NCI-H2029 treated with DMSO at 0.1 percent for 48 hours (cell line): ENCODE measurements around the gene DZIP1.

Source experiments
- DNase-seq: peaks from one replicate; lab custom pipeline; 2025; lab: John Stamatoyannopoulos, UW

DZIP1 gene

DNA sequence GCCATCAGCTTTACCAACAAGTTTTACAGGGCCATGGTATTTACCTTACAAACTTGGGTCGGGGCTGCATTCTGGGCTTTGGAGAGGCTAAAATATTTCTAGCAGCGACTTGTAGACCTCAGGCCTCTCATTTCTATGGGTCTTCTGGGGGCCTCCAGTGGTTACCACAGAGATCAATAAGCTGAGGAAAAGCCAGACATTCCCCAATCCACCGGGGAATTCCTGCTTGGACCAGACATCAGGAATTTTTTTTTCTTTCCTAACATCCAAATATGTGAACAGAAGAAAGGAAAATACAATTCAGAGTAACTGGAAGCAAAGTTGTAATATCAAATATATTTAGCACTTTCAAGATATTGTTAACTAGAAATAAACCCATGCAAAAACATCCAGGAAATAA is 1.5 kb downstream of the DZIP1 start:
- DNase-seq = no peak

DNA sequence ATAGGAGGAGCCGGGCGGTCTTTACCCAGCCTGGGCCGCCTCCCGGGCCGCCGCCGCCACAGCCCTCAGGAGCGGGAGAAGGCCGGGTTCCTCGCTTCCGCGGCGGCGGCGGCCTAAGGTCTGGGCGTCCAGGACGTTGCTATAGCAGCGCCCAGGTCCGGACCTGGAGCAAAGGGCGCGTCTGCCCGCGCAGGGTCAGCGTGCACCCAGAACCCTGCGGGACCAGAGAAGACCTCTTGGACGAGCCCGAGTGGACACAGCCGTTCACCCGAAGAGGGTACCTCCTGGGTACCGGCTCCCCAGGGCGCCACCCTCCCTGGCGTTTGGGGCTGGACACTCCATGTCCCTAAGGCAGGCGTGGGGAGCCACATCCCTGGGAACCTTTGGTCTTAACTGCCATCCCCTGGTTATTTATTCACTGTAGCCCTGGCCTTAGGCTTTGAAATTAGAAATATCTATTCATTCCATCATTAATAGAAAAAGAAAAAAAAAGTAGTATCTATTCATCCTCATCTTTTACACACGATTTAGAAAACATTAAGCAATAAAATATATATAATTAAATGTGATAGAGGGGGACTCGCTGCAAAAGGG is 2.4 kb downstream of the DZIP1 start:
- no peak for DNase-seq

DNA sequence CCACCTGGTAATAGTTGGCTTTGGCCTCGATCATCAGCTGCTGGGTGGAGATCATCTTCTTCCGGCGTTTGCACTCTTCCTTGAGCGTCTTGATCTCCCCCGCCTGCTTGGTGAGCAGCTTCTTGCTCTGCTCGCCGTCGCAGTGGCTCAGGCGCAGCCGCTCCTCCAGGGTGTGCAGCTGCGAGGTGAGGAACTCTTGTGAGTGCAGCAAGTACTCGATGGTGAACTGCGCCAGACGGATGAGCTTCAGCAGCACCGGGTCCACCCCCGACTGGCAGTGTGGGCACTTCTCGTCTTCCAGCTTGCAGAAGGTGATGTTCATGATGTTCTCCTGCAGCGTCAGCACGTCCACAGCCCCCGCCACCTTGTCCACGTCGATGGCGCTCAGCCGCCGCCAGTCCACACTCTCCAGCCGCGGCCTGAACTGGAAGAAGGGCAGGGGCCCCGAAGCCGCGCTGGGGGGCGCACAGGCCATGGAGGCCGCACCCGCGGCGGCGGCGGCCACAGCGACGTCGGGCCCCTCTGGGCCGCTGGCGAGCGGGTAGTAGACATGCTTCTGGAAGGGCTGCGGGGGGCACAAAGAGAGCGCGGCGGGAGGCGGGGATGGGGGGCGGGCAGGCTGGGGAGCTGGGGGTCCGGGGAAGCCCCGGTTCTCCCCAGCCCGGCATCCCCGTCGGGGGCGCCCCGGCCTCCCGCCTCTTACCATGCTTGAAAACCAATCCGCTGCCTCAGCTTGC is 3.0 kb downstream of the DZIP1 start:
- DNase-seq = no peak

DNA sequence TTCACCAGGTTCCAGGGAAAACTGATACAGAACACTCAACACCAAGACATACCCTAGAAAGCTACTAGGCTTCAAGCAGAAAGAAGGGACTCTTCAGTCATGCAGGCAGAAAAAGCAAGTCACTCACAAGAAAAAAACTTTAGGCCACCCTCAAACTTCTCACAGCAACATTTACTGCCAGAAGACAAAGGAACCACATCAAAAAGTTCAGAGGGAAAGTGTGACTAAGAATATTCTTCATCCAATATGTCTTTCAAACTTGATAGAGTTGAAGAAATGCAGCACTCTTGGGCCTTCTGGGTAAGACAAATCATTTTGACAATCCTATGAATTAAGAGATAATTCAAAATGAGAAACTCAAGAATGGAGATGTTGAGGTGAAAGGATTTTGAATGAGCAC is 7.7 kb downstream of the DZIP1 start:
- DNase-seq = no peak

DNA sequence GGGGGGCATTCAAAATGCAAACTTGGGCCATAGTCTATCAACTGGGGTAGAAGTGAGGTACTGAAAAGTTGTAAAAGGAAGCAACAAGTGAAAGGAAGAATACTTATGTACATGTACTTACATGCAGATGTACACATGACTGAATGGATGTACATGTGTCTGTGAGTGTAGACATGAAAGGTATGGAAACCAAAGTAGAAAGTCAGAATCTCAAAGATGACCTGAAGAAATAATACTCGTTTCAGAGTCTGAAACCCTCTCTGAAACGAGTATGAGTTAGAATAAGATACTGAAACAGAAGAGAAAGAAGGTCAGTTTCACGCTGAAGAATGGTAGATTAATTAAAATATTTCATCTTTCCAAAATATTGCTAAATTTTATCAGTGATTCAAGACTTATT is 13.9 kb downstream of the DZIP1 start:
- DNase-seq = no peak

DNA sequence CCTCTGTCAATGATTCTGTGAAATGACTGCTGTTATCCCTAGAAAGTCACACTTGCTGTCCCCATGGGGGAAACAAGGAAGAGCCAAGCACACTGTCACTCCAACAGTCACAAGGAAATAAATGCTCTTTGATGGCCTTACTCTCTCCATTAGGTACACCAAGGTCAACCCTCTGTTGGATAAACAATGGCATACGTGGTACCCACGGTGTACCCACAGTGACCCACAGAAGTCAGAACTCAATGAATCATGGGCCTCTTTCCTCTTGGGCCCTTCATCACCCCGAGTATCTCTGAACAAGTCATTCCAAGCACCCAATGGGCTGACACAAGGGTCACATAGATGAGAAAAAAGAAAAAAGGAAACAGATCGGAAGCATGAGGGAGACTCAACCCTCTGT is 15.4 kb downstream of the DZIP1 start:
- no peak for DNase-seq

DNA sequence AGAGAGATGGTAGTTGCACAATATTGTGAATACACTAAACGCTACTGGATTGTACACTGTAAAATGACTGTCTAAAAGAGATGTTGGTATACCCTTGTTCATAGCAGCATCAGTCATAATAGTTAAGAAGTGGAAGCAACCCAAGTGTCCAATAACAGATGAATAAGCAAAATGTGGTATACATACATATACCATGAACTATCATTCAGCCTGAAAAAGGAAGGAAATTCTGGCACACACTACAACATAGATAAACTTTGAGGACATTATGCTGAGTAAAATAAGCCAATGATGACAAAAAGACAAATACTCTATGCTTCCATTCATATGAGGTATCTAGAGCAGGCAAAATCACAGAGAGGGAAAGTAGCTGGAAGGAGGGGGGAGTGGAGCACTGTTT is 16.0 kb downstream of the DZIP1 start:
- DNase-seq = no peak

DNA sequence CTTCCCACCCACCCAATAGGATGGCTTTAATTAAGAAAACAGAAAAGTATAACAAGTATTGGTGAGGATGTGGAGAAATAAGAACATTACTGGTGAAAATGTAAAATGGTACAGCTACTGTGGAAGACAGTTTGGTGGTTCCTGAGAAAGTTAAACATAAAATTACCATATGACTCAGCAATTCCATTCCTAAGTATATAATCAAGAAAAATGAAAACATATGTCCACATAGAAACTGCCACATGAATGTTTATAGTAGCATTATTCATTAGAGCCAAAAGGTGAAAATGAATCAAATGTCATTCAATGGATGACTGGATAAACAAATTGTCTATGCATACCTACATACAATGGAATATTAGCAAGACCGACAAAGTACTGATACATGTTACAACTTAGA is 16.9 kb downstream of the DZIP1 start:
- no peak for DNase-seq

DNA sequence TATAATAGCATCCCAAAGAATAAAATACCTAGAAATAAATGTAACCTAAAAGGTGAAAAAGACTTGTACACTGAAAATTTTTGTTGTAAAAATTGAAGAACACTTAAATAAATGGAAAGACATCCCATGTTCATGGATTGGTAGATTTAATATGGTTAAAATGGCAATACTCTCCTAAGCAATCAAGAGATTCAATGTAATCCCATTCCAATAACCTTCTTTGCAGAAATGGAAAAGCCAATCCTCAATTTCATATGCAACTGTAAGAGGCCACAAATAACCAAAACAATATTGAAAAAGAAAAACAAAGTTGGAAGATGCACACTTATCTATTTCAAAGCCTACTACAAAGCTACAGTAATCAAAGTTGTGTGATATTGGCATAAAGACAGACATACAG is 17.7 kb downstream of the DZIP1 start:
- DNase-seq = no peak

DNA sequence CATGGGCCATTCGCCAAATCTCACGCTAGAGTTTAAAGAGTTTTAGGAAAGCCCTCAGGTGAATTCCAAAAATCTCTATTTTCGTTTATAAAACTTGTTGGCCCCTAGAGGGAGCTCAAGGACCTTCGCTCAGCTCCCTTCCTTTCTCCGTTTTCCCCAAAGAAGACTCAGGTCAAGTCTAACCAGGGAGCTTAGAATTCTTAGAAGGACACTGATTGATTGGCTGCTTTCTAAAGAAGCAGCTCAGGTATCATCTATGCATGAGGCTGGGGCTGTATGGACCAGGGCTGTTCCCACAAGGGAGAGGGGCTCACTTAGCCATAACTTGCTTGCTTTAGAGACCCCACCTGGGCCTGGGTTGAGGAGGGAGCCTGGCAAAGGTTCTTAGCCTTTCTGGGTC is 20.5 kb downstream of the DZIP1 start:
- DNase-seq = no peak

DNA sequence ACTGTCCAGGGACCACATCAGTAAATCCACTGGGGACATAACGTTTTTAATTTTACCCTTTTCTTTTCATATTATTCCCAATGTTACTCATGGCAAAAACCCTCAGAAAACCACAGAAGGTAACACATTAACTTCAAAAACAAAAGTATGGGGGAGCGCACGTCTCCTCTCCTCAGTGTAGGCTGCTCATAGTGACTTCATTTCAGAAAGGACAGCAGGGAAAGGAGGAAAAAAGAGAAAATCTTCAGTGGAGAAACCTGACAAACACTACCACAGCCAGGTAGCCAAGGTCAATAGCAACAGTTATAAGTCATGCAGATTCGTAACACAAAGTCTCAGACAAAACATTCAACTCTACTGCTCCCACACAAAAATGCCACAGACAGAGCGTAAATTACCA is 21.4 kb downstream of the DZIP1 start:
- DNase-seq = no peak

DNA sequence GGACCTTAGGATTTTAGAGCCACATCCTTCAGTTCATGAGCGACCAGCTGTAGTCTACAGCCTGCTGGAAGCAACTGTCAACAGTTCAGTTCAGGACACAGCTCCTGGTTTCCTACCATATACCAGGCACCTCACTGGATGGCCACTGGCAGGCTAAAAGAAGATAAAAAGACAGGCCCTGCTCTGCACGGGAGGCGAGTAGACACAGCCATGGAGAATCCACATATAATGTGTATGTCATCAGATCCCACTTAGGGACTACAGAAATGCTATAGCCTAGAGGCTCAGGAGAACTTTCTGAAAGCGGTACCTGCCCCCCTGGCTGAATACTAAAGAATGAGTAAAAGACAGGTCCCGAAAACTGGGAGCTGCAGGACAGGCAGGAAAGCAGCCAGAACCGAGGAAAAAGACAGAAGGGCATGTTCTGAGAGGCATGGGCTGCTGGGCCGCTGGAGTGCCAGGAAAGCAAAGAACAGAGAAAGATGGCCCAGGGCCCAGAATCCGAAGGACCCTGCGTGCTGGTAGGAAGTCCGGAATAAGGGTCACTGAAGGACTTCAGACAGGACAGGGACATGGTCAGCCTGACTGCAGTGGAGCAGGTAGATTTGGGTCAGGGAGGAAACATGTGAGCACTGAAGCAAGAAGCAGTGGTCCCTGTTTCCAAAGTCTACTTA is 23.5 kb downstream of the DZIP1 start:
- no peak for DNase-seq

DNA sequence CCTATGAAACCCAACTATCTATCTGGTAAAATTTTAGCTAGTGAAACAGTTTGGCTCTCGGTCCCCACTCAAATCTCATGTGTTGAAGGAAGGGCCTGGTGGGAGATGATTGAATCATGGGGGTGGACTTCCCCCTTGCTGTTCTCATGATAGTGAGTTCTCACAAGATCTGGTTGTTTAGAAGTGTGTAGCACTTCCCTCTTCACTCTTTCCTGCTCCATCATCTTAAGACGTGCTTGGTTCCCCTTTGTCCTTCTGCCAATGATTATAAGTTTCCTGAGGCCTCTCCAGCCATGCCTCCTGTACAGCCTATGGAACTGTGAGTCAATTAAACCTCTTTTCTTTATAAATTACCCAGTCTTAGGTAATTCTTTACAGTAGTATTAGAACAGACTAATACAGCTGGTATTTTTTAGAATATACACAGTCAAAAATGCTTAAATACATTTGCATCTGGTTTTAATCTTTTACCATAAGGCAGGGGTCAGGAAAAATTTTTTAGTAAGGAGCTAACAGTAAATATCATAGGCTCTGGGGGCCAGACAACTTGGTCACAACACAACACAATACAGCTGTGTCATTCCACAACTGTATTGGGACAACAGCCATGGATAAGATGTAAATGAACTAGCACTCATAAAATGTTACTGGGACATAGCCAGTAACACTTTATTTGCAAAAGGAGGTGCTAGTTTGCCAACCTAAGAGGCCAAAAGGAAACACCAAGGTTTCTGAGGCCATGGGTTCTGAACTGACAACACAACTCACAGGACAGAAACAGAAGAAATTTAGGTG is 24.3 kb downstream of the DZIP1 start:
- DNase-seq = no peak

DNA sequence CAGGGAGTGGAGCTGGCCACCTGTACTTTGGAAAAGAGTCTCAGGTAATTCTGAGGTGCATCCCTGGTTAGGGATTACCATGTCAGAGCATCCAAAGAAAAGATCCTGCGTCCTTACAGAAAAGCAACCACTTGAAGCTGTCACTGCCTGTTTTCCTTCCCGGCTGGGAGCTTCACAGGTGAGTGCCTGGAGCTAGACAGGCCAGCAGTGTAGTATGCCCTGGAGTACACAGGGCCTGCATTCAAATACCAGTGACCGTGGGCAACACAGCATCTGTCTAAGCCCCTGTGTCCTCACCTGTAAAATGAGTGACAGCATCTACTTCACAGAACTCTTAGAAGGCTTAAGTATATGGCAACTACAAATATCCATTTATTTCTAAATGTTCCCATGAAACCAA is 29.0 kb downstream of the DZIP1 start:
- no peak for DNase-seq

DNA sequence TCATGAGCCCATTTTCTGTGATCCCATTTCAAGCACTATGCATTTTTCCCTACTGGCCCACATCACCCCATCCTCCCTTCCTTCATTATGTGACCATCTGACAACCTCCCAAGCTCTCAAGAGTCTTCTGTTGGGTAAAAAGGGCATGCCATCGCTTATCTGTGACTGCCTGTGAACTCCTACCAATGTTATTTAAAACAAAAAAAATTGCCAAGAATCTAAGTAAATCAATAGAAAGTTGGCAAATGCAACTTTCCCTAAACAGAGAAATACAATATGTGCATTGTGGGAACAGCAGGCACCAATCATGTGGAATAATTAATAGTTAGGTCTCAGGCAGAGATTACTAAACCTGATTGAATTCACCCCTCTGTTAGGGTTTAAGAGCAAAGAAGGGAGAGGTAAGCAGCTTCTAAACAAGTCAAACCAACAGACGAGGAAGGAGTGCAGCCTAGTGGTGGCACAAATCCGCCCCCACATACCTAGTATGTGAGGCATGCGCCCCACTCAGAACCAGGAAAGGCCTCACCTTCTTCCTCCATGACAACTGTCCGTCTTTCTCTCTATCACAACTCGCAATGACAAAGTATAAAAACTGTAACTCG is 29.8 kb downstream of the DZIP1 start:
- DNase-seq = no peak

DNA sequence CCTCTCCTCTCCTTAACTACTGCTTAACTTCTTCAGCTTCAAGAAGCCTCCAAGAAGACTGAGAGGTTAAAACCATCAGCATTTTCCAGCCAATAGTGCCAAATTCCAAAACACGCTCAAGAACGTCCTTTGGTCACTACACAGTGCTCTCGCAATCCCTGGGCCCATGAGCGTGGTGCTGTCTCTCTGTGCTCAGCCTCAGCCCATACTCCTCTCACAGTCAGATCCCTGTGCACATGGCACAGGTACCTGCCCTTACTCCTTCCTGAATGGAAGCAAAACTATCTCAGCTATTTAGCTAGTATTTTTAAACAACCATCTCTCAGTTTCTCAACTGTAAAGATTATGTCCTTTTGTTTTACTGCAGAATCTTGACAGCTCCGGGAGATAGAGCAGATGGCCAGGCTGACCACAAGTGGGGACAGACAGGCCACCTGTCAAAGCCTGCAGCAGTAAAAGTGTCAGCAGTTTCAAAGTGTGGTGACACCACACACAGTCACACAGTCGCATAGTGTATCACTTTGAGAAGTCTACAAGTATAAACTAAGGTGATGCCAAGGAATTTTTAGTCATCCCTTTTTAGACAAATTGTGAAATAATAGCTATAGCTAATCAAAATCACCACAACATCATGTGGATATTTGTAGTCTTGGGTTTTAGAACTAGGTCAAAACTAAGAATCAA is 35.7 kb downstream of the DZIP1 start:
- no peak for DNase-seq

DNA sequence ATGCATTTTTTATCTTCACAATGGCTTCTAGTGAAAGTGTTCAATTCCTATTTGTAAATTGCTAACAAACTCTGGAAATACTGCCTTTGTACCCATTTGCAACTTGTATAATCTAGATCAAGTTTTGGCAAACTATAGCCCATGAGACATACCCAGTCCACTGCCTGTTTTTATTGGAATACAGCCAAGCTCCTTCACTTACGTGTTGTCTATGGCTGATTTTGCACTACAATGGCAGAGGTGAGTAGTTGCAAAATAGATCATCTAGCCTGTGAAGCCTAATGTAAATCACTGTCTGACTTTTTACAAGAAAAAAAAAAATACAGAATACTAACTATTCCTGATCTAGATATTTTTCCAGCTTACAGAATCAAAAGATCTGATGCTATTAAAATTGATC is 37.1 kb downstream of the DZIP1 start:
- peak; percentile 7 for DNase-seq

DNA sequence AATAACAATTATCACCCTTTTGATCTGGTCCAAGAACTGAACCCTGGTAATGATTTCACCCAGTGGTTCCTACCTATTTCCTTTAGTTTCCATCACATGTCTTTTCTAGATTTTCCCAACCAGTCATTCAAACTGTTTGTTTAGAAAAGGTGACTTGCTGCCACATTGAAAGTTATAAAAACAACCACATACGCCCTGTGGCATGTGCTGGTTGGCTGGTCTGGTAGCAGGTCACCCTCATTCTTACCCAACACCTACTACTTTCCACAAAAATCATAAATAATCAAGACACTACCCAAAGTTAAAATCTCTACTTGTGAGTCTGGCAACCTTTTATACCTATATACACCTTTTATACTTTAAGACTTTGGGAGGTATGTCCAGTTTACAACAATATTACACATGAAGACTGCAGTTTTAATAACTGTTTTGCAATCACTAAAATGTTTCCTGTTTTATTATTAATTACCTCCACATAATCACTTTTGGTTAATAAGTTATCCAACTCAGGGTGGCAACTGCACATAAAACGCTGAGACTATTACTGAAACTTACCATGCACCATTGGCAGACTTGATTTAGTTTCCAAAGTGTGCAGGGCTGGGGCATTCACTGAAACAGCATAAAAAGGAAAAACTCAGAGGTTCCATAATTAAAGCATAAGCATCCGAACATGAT is 38.9 kb downstream of the DZIP1 start:
- no peak for DNase-seq

DNA sequence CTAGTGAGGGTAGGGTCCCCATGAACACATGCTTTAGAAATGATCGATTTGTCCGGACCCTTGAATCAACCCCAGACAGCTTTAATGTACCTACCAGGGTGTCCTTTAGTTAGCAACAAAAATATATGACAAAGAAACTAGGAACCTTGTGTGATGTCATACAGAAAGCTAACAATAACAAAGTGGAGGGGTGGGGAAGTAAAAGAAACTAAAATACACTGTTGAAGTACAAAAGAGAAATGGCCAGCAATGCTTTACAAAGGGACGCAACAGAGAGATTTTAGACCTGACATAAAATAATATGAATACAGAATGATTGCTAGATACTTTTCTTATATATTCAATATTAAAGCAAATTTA is 40.0 kb downstream of the DZIP1 start:
- DNase-seq = no peak

DNA sequence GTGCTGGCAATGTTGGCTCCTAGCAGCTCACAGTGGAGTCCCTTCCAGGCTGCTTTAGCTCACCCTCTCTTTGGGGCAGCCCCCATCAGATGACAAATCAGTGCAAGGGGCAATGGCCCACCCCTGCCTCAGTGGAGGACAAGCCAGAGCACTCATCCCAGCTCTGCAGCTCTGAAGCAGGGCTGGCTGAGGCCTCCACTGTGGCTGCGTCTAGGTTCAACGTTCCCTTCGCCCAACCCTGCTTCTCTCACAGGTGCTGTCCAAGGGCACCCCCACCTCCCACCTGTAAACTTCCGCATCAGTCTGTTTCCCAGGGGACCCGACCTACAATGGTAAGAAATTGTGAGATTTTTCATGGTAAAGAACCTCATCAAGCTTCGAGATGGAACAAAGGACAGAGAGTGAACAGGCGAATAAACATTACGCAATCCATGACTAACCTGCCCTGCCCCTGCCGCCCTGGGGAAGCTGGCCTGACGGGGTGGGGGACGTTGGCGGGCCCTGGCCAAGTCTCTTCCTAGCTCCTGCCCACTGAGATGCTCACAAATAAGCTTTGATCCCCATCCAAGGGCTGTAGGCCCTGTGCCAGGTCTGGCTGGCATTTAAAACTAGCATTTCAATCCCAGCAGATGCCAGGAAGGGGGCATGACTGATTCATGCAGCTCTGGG is 40.5 kb downstream of the DZIP1 start:
- DNase-seq = peak; percentile 3

DNA sequence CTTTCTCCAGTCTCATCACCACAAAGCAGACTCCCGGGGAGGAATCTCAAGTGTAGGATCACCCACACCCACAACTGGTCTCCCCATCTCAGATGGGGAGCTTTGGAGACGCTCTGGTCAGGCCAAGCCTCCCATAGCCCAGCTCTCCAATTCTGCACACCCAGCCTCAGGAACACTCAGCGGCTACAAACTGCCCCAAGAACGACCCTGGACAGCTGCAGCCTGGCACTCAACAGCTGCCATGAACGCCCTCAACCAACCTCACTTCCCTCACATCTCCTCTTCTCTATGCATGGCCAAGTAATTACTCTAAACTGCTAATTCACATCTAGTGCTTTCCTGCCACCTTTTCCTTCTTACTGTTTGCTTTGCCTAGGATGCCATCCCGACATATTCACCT is 42.6 kb downstream of the DZIP1 start:
- no peak for DNase-seq
